Left ventricle myocardium inferior (tissue), 1 donor: Measurements from ENCODE around the gene EEA1. TPM values are rescaled to one million over a fixed set of nuclear protein-coding genes. Genes with fewer than 3 reads are reported as not detected.
A peak's percentile ranks its signal among the peaks of the same experiment; 100 is the strongest.

Experiments used
- DNase-seq: peaks from one replicate; pipeline ENCODE4 v3.0.0-alpha.2; 2020
- H3K27ac ChIP-seq: fragments of 200-600 bp; replicated peaks from 2 replicates; pipeline ENCODE4 v1.8.0; 2021
- H3K27me3 ChIP-seq: fragments of 200-600 bp; 2 replicates; pipeline ENCODE4 v1.8.0; 2021; ENCODE audit warnings: low read depth
- H3K36me3 ChIP-seq: fragments of 200-600 bp; 2 replicates; pipeline ENCODE4 v1.8.0; 2021
- H3K4me1 ChIP-seq: fragments of 200-600 bp; 2 replicates; pipeline ENCODE4 v1.8.0; 2021
- H3K4me3 ChIP-seq: fragments of 200-600 bp; 2 replicates; pipeline ENCODE4 v1.8.0; 2021; ENCODE audit warnings: mild to moderate bottlenecking, moderate library complexity
- H3K9me3 ChIP-seq: fragments of 200-600 bp; replicated peaks from 2 replicates; pipeline ENCODE4 v1.8.0; 2021
- CTCF ChIP-seq: fragments of 200-600 bp; IDR thresholded peaks from 2 replicates; pipeline ENCODE4 v1.8.0; 2021; ENCODE audit warnings: antibody characterized with exemption, mild to moderate bottlenecking, borderline replicate concordance
- intact Hi-C: fragments of 100-400 bp; cut with micrococcal nuclease; formaldehyde crosslinking; loops from one replicate; pipeline ENCODE4 v1.11.0; 2022
- total RNA-seq: library from RNA; stranded (reverse); fragmentation: NEBNext Ultra II Directional; extraction: Animal tissue kit (Norgen Biotek cat#: 25700); gene quantifications from one replicate; pipeline ENCODE4 v1.2.1, GENCODE V29; 2021
- donor health status: DM: no; HTN: yes; CAD: no; lungs with severe emphysema.

Gene EEA1
- total RNA-seq, 1 donor from 2014 or later: 23.9 TPM

- H3K36me3 ChIP-seq: no peaks in the 10 kb centered on the region
- H3K4me1 ChIP-seq: peaks cover 20% of the 10 kb centered on the region
- no peak for TF ChIP-seq CTCF
- no peak overlapping the region for H3K27ac ChIP-seq
- no peak overlapping the region for H3K4me3 ChIP-seq
- H3K27me3 ChIP-seq: no peaks in the 10 kb centered on the region
- no peak for DNase-seq
- peaks cover 11% of the 10 kb centered on the region for H3K9me3 ChIP-seq
- intact Hi-C loops: no loop called here
These were observed 23.1 kb downstream of the EEA1 start for GRCh38 chr12:92905811-92906554.

GRCh38 chr12:92905258-92905810 lies 23.8 kb downstream of the EEA1 start:
- H3K9me3 ChIP-seq: peaks cover 11% of the 10 kb centered on the region
- H3K27ac ChIP-seq: no peak overlapping the region
- H3K36me3 ChIP-seq: no peaks in the 10 kb centered on the region
- no peak for TF ChIP-seq CTCF
- intact Hi-C loops: no loop called here
- H3K4me3 ChIP-seq: no peak overlapping the region
- no peak for DNase-seq
- no peaks in the 10 kb centered on the region for H3K27me3 ChIP-seq
- H3K4me1 ChIP-seq: peaks cover 26% of the 10 kb centered on the region

- no peak for TF ChIP-seq CTCF
- no peak overlapping the region for H3K4me3 ChIP-seq
- peak overlapping the region; percentile 87 for H3K27ac ChIP-seq
- no peak for DNase-seq
- H3K4me1 ChIP-seq: peaks cover 45% of the 10 kb centered on the region
- intact Hi-C loops: no loop called here
- no peaks in the 10 kb centered on the region for H3K27me3 ChIP-seq
- H3K9me3 ChIP-seq: no peaks in the 10 kb centered on the region
- no peaks in the 10 kb centered on the region for H3K36me3 ChIP-seq
These were observed 28.2 kb downstream of the EEA1 start for GRCh38 chr12:92900941-92901340.

- H3K4me1 ChIP-seq: peaks cover 36% of the 10 kb centered on the region
- H3K9me3 ChIP-seq: no peaks in the 10 kb centered on the region
- peak overlapping the region; percentile 87 for H3K27ac ChIP-seq
- no peaks in the 10 kb centered on the region for H3K36me3 ChIP-seq
- H3K4me3 ChIP-seq: peak overlapping the region; percentile 26
- no peaks in the 10 kb centered on the region for H3K27me3 ChIP-seq
- no peak for TF ChIP-seq CTCF
- intact Hi-C loops: no loop called here
- peak; percentile 71 for DNase-seq
These were observed 29.6 kb downstream of the EEA1 start for GRCh38 chr12:92899386-92900001.

- Histone ChIP-seq H3K4me3 (no peak overlapping the region), H3K27ac (peak overlapping the region; percentile 87), H3K27me3 (no peaks in the 10 kb centered on the region), H3K9me3 (no peaks in the 10 kb centered on the region), H3K4me1 (peaks cover 44% of the 10 kb centered on the region), H3K36me3 (no peaks in the 10 kb centered on the region)
- no peak for TF ChIP-seq CTCF
- no peak for DNase-seq
- intact Hi-C loops: no loop called here
These were observed 30.3 kb downstream of the EEA1 start for GRCh38 chr12:92898755-92899154.
